Loucy (cell line): Measurements from ENCODE around the gene BAK1.

Source experiments
- H2AFZ ChIP-seq: fragments of 200-600 bp; sonication (generic); 2 replicates; pipeline ENCODE4 v1.6.0; 2016; ENCODE audit warnings: antibody characterized with exemption, mild to moderate bottlenecking, low read length, moderate library complexity
- H3F3A ChIP-seq: fragments of 200-600 bp; 2 replicates; pipeline ENCODE4 v1.6.0; 2016; ENCODE audit warnings: antibody characterized with exemption, low read depth, mild to moderate bottlenecking
- H3K27me3 ChIP-seq: fragments of 200-600 bp; sonication (generic); 2 replicates; pipeline ENCODE4 v1.6.1; 2014; ENCODE audit warnings: low read length, mild to moderate bottlenecking; ENCODE audit not compliant: insufficient read depth, poor library complexity, severe bottlenecking
- H3K36me3 ChIP-seq: fragments of 200-600 bp; sonication (generic); 2 replicates; pipeline ENCODE4 v1.6.1; 2016; ENCODE audit warnings: low read length; ENCODE audit not compliant: insufficient read depth
- H3K4me1 ChIP-seq: fragments of 200-600 bp; sonication (generic); 2 replicates; pipeline ENCODE4 v1.5.1; 2014; ENCODE audit warnings: low read length, mild to moderate bottlenecking; ENCODE audit not compliant: insufficient read depth, poor library complexity, severe bottlenecking
- H3K4me2 ChIP-seq: fragments of 200-600 bp; sonication (generic); 2 replicates; pipeline ENCODE4 v1.6.0; 2014; ENCODE audit warnings: antibody characterized with exemption, low read length, low read depth, mild to moderate bottlenecking; ENCODE audit not compliant: poor library complexity, severe bottlenecking
- H3K4me3 ChIP-seq: fragments of 200-600 bp; sonication (generic); 2 replicates; pipeline ENCODE4 v1.5.1; 2014; ENCODE audit warnings: low read length, mild to moderate bottlenecking, mixed read lengths; ENCODE audit not compliant: poor library complexity, severe bottlenecking
- H3K79me2 ChIP-seq: fragments of 200-600 bp; sonication (generic); 2 replicates; pipeline ENCODE4 v1.6.1; 2014; ENCODE audit warnings: low read length; ENCODE audit not compliant: insufficient read depth
- H3K9ac ChIP-seq: fragments of 200-600 bp; sonication (generic); 2 replicates; pipeline ENCODE4 v1.6.0; 2014; ENCODE audit warnings: mild to moderate bottlenecking, low read depth, low read length, moderate library complexity; ENCODE audit not compliant: poor library complexity, severe bottlenecking
- H3K9me2 ChIP-seq: fragments of 200-600 bp; sonication (generic); replicated peaks from 2 replicates; pipeline ENCODE4 v1.6.1; 2016; ENCODE audit warnings: low read depth, low read length, mixed read lengths
- H3K9me3 ChIP-seq: fragments of 200-600 bp; sonication (generic); 2 replicates; pipeline ENCODE4 v1.6.1; 2014; ENCODE audit warnings: mild to moderate bottlenecking, antibody characterized with exemption, low read length, low read depth; ENCODE audit not compliant: insufficient read depth
- H4K20me1 ChIP-seq: fragments of 200-600 bp; sonication (generic); 2 replicates; pipeline ENCODE4 v1.6.0; 2014; ENCODE audit warnings: antibody characterized with exemption, low read length, mild to moderate bottlenecking; ENCODE audit not compliant: insufficient read depth, poor library complexity, severe bottlenecking
- CTCF ChIP-seq: fragments of 200-600 bp; sonication (generic); conservative IDR thresholded peaks from 2 replicates; pipeline ENCODE4 v1.5.1; 2014; ENCODE audit warnings: mild to moderate bottlenecking, antibody characterized with exemption, low read length
- EZH2phosphoT487 ChIP-seq: fragments of 200-600 bp; IDR thresholded peaks from 2 replicates; pipeline ENCODE4 v1.6.1; 2018; ENCODE audit warnings: antibody characterized with exemption, mild to moderate bottlenecking, moderate library complexity, borderline replicate concordance

Gene BAK1

GRCh38 chr6:33579828-33580714 is at the start of gene BAK1:
Gene BAK1, minus strand, starts transcription at chr6:33580276. Its CDS starts 2,672 bp downstream, at chr6:33577604.
- H4K20me1 ChIP-seq = peaks cover 10% of the 10 kb centered on the region
- peak within 1 kb of the TSS; percentile 98 for H3K4me3 ChIP-seq
- H3K4me2 ChIP-seq = peak within 1 kb of the TSS; percentile 100
- H3K4me1 ChIP-seq = peaks cover 29% of the 10 kb centered on the region
- H3K9ac ChIP-seq = peak within 1 kb of the TSS; percentile 98
- no peaks in the 10 kb centered on the region for H3K9me3 ChIP-seq
- H2AFZ ChIP-seq = peak within 1 kb of the TSS; percentile 68
- peaks cover 8% of the 10 kb centered on the region; the same call in 1 of the 2 replicates for H3K36me3 ChIP-seq
- no peaks in the 10 kb centered on the region for H3K27me3 ChIP-seq
- H3F3A ChIP-seq = no peaks in the 10 kb centered on the region
- H3K9me2 ChIP-seq = no peaks in the 10 kb centered on the region
- TF ChIP-seq CTCF (peak; percentile 48), EZH2phosphoT487 (no peak)
- peaks cover 42% of the 10 kb centered on the region for H3K79me2 ChIP-seq

GRCh38 chr6:33628401-33628964 is 48.4 kb upstream of the BAK1 start:
- H3K9ac ChIP-seq = peak overlapping the region; percentile 16
- H3K4me1 ChIP-seq = peaks cover 18% of the 10 kb centered on the region
- H3K4me3 ChIP-seq = no peak overlapping the region
- no peak overlapping the region for H2AFZ ChIP-seq
- H3K36me3 ChIP-seq = no peaks in the 10 kb centered on the region
- no peaks in the 10 kb centered on the region for H3F3A ChIP-seq
- no peaks in the 10 kb centered on the region for H3K9me2 ChIP-seq
- peaks cover 48% of the 10 kb centered on the region; the same call in 1 of the 2 replicates for H3K79me2 ChIP-seq
- H3K27me3 ChIP-seq = no peaks in the 10 kb centered on the region
- H3K4me2 ChIP-seq = no peak overlapping the region
- TF ChIP-seq EZH2phosphoT487 (no peak), CTCF (no peak)
- H4K20me1 ChIP-seq = peaks cover 21% of the 10 kb centered on the region
- H3K9me3 ChIP-seq = no peaks in the 10 kb centered on the region

GRCh38 chr6:33627876-33628275 is 47.8 kb upstream of the BAK1 start:
- no peaks in the 10 kb centered on the region for H3F3A ChIP-seq
- peaks cover 53% of the 10 kb centered on the region for H3K79me2 ChIP-seq
- peaks cover 22% of the 10 kb centered on the region for H3K4me1 ChIP-seq
- no peak for TF ChIP-seq EZH2phosphoT487
- no peak for TF ChIP-seq CTCF
- no peak overlapping the region for H2AFZ ChIP-seq
- peaks cover 21% of the 10 kb centered on the region for H4K20me1 ChIP-seq
- peak overlapping the region; percentile 2 for H3K4me2 ChIP-seq
- no peaks in the 10 kb centered on the region for H3K27me3 ChIP-seq
- no peak overlapping the region for H3K9ac ChIP-seq
- no peaks in the 10 kb centered on the region for H3K9me3 ChIP-seq
- no peak overlapping the region for H3K4me3 ChIP-seq
- no peaks in the 10 kb centered on the region for H3K9me2 ChIP-seq
- H3K36me3 ChIP-seq = no peaks in the 10 kb centered on the region
